C4-2B (cell line): Measurements from ENCODE around the gene VRK3.

Source experiments
- ZFX ChIP-seq: fragments of 450-650 bp; IDR thresholded peaks from 2 replicates; pipeline ENCODE4 v1.6.1; 2017
- TF ChIP-seq, protein P1 (sequence below): fragments of 450-650 bp; conservative IDR thresholded peaks from 2 replicates; pipeline ENCODE4 v1.5.1; 2017; ENCODE audit warnings: mild to moderate bottlenecking

- TF ChIP-seq, protein P1, sequence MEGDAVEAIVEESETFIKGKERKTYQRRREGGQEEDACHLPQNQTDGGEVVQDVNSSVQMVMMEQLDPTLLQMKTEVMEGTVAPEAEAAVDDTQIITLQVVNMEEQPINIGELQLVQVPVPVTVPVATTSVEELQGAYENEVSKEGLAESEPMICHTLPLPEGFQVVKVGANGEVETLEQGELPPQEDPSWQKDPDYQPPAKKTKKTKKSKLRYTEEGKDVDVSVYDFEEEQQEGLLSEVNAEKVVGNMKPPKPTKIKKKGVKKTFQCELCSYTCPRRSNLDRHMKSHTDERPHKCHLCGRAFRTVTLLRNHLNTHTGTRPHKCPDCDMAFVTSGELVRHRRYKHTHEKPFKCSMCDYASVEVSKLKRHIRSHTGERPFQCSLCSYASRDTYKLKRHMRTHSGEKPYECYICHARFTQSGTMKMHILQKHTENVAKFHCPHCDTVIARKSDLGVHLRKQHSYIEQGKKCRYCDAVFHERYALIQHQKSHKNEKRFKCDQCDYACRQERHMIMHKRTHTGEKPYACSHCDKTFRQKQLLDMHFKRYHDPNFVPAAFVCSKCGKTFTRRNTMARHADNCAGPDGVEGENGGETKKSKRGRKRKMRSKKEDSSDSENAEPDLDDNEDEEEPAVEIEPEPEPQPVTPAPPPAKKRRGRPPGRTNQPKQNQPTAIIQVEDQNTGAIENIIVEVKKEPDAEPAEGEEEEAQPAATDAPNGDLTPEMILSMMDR, result no peak
- no peak for TF ChIP-seq ZFX
Measured at GRCh38 chr19:50008532-50008931, 16.6 kb downstream of the VRK3 start.
